KG1 (cell line): ENCODE results near the gene NDUFV1.
A peak's percentile ranks its signal among the peaks of the same experiment; 100 is the strongest.
"Not testable (repeated sequence)": the region's sequence is repeated elsewhere in the genome, so short reads cannot be mapped to it uniquely, and the experiment has no call there.

Source experiments
- DNase-seq: peaks from one replicate; lab custom pipeline; 2025; lab: John Stamatoyannopoulos, UW

NDUFV1 gene

GRCh38 chr11:67611704-67612587, 5.2 kb downstream of the NDUFV1 start:
- no peak for DNase-seq

GRCh38 chr11:67612751-67613150, 6.0 kb downstream of the NDUFV1 start:
- no peak for DNase-seq

- no peak for DNase-seq
Observed at GRCh38 chr11:67613313-67613959, 6.7 kb downstream of the NDUFV1 start.

- DNase-seq = peak; percentile 76
Observed at GRCh38 chr11:67613960-67614715, 7.4 kb downstream of the NDUFV1 start.

- DNase-seq = no peak
Observed at GRCh38 chr11:67614730-67615714, 8.3 kb downstream of the NDUFV1 start.

- DNase-seq = no peak
Observed at GRCh38 chr11:67615728-67616430, 9.1 kb downstream of the NDUFV1 start.

GRCh38 chr11:67616431-67617242, 9.9 kb downstream of the NDUFV1 start:
- no peak for DNase-seq

- no peak for DNase-seq
Observed at GRCh38 chr11:67617243-67617953, 10.7 kb downstream of the NDUFV1 start.

- not testable (repeated sequence) for DNase-seq
Observed at GRCh38 chr11:67618901-67619659, 12.3 kb downstream of the NDUFV1 start.

GRCh38 chr11:67619683-67620618, 13.2 kb downstream of the NDUFV1 start:
- DNase-seq = not testable (repeated sequence)

- not testable (repeated sequence) for DNase-seq
Observed at GRCh38 chr11:67620621-67621020, 13.9 kb downstream of the NDUFV1 start.

- DNase-seq = not testable (repeated sequence)
Observed at GRCh38 chr11:67621928-67622327, 15.2 kb downstream of the NDUFV1 start.

GRCh38 chr11:67622905-67623304, 16.2 kb downstream of the NDUFV1 start:
- not testable (repeated sequence) for DNase-seq

GRCh38 chr11:67623795-67624194, 17.1 kb downstream of the NDUFV1 start:
- DNase-seq = not testable (repeated sequence)

- not testable (repeated sequence) for DNase-seq
Observed at GRCh38 chr11:67626131-67626833, 19.5 kb downstream of the NDUFV1 start.

- DNase-seq = no peak
Observed at GRCh38 chr11:67626970-67627369, 20.2 kb downstream of the NDUFV1 start.

- DNase-seq = no peak
Observed at GRCh38 chr11:67627441-67627811, 20.7 kb downstream of the NDUFV1 start.
